ENCODE measurements around the gene SERPINB4.
"Not testable (repeated sequence)": the region's sequence is repeated elsewhere in the genome, so short reads cannot be mapped to it uniquely, and the experiment has no call there.

DNA sequence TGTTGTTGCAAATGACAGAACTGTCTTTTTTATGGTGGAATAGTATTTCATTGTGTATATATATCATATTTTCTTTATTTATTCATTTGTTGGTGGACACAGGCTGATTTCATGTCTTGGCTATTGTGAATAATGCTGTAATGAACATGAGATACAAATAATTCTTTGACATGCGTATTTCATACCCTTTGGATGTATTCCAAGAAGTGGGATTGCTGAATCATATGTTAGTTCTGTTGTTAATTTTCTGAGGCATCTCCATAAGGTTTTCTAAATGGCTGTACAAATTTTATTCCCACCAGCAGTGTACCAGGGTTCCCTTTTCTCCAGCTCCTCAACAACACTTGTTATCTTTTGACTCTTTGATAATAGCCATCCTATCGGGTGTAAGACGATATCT is 6.2 kb upstream of the SERPINB4 start:
- not testable (repeated sequence) for TF ChIP-seq CTCF (IDR thresholded peaks at IDR 0.05; ENCODE audit: insufficient read depth, low read length, poor library complexity, severe bottlenecking); EZH2phosphoT487 (conservative IDR thresholded peaks at IDR 0.05; ENCODE audit: low read length)
